ENCODE data around the gene MARF1.
"Not testable (repeated sequence)": the region's sequence is repeated elsewhere in the genome, so short reads cannot be mapped to it uniquely, and the experiment has no call there.

The MARF1 gene

GRCh38 chr16:15660203-15660601 is 17.2 kb upstream of the MARF1 start:
- H3K4me2 ChIP-seq (ENCODE audit: insufficient read depth, low read length, poor library complexity, severe bottlenecking): no peak overlapping the region
- H3K36me3 ChIP-seq (replicated peaks in 1 of 2; ENCODE audit: control insufficient read depth in 2 of 2, insufficient read depth in 2 of 2, low read length in 2 of 2): peaks cover 0 to 20% of the 10 kb centered on the region in 2 donors
- no peaks in the 10 kb centered on the region for H3K9me3 ChIP-seq (replicated peaks in 1 of 2; ENCODE audit: control insufficient read depth in 2 of 2, insufficient read depth in 1 of 2, low read depth in 1 of 2, low read length in 2 of 2)
- no peak overlapping the region for H3K9ac ChIP-seq (ENCODE audit: low read depth, low read length, poor library complexity)
- no peak overlapping the region for H2BK12ac ChIP-seq (ENCODE audit: low read length)
- H2AK5ac ChIP-seq (ENCODE audit: low read depth, low read length): no peak overlapping the region
- no peak overlapping the region for H3K23ac ChIP-seq (ENCODE audit: low read depth, low read length, poor library complexity)
- WGBS, 2 donors (ENCODE audit: extremely low coverage in 2 of 2, insufficient read length in 2 of 2, insufficient replicate concordance in 1 of 2): no CpG with 5 or more reads among the region's 5 CpGs
- H3K18ac ChIP-seq (ENCODE audit: low read length): no peak overlapping the region
- no peak overlapping the region for H3K4ac ChIP-seq (ENCODE audit: low read length)
- H2AFZ ChIP-seq (ENCODE audit: low read length): no peak overlapping the region
- no peak overlapping the region for H2BK120ac ChIP-seq (ENCODE audit: low read depth, low read length)
- H3K79me1 ChIP-seq (ENCODE audit: low read depth, low read length): peaks cover 3% of the 10 kb centered on the region
- H2BK5ac ChIP-seq (ENCODE audit: low read length): no peak overlapping the region
- no peak overlapping the region for H3K14ac ChIP-seq (ENCODE audit: low read length)
- no peaks in the 10 kb centered on the region for H3K4me1 ChIP-seq (ENCODE audit: control insufficient read depth in 2 of 2, insufficient read depth in 1 of 2, low read depth in 1 of 2, low read length in 2 of 2)
- H4K91ac ChIP-seq (ENCODE audit: low read depth, low read length, poor library complexity): no peak overlapping the region
- H2BK15ac ChIP-seq (ENCODE audit: low read length): no peak overlapping the region
- H4K8ac ChIP-seq (ENCODE audit: low read depth, low read length): no peak overlapping the region
- DNase-seq (ENCODE audit: low spot score): no peak
- H3K27ac ChIP-seq (replicated peaks; ENCODE audit: low read length): no peak overlapping the region
- no peaks in the 10 kb centered on the region for H3K27me3 ChIP-seq (ENCODE audit: control insufficient read depth in 3 of 3, insufficient read depth in 3 of 3, low read depth in 1 of 3, low read length in 3 of 3)
- no peak overlapping the region for H3K4me3 ChIP-seq (ENCODE audit: low read length in 2 of 2)

GRCh38 chr16:15658556-15658955 is 15.6 kb upstream of the MARF1 start:
- no peak overlapping the region for H3K4me2 ChIP-seq (ENCODE audit: insufficient read depth, low read length, poor library complexity, severe bottlenecking)
- H3K36me3 ChIP-seq (replicated peaks in 1 of 2; ENCODE audit: control insufficient read depth in 2 of 2, insufficient read depth in 2 of 2, low read length in 2 of 2): peaks cover 0 to 10% of the 10 kb centered on the region in 2 donors
- H3K23ac ChIP-seq (ENCODE audit: low read depth, low read length, poor library complexity): no peak overlapping the region
- no peaks in the 10 kb centered on the region for H3K27me3 ChIP-seq (ENCODE audit: control insufficient read depth in 3 of 3, insufficient read depth in 3 of 3, low read depth in 1 of 3, low read length in 3 of 3)
- no peak overlapping the region for H3K14ac ChIP-seq (ENCODE audit: low read length)
- H3K4me1 ChIP-seq (ENCODE audit: control insufficient read depth in 2 of 2, insufficient read depth in 1 of 2, low read depth in 1 of 2, low read length in 2 of 2): no peaks in the 10 kb centered on the region
- no peak for DNase-seq (ENCODE audit: low spot score)
- H3K27ac ChIP-seq (replicated peaks; ENCODE audit: low read length): no peak overlapping the region
- H4K8ac ChIP-seq (ENCODE audit: low read depth, low read length): no peak overlapping the region
- no peak overlapping the region for H2AK5ac ChIP-seq (ENCODE audit: low read depth, low read length)
- WGBS, 2 donors (ENCODE audit: extremely low coverage in 2 of 2, insufficient read length in 2 of 2, insufficient replicate concordance in 1 of 2): no CpG with 5 or more reads among the region's 5 CpGs
- no peak overlapping the region for H2BK120ac ChIP-seq (ENCODE audit: low read depth, low read length)
- H2BK15ac ChIP-seq (ENCODE audit: low read length): no peak overlapping the region
- H2AFZ ChIP-seq (ENCODE audit: low read length): no peak overlapping the region
- H3K18ac ChIP-seq (ENCODE audit: low read length): no peak overlapping the region
- H3K79me1 ChIP-seq (ENCODE audit: low read depth, low read length): peaks cover 3% of the 10 kb centered on the region
- no peak overlapping the region for H4K91ac ChIP-seq (ENCODE audit: low read depth, low read length, poor library complexity)
- H3K4me3 ChIP-seq (ENCODE audit: low read length in 2 of 2): no peak overlapping the region
- no peaks in the 10 kb centered on the region for H3K9me3 ChIP-seq (replicated peaks in 1 of 2; ENCODE audit: control insufficient read depth in 2 of 2, insufficient read depth in 1 of 2, low read depth in 1 of 2, low read length in 2 of 2)
- no peak overlapping the region for H3K9ac ChIP-seq (ENCODE audit: low read depth, low read length, poor library complexity)
- H2BK5ac ChIP-seq (ENCODE audit: low read length): no peak overlapping the region
- H2BK12ac ChIP-seq (ENCODE audit: low read length): no peak overlapping the region
- no peak overlapping the region for H3K4ac ChIP-seq (ENCODE audit: low read length)

- no peak overlapping the region for H4K91ac ChIP-seq (ENCODE audit: low read depth, low read length, poor library complexity)
- no peaks in the 10 kb centered on the region for H3K27me3 ChIP-seq (ENCODE audit: control insufficient read depth in 3 of 3, insufficient read depth in 3 of 3, low read depth in 1 of 3, low read length in 3 of 3)
- H3K79me1 ChIP-seq (ENCODE audit: low read depth, low read length): peaks cover 3% of the 10 kb centered on the region
- H3K18ac ChIP-seq (ENCODE audit: low read length): no peak overlapping the region
- H2BK12ac ChIP-seq (ENCODE audit: low read length): no peak overlapping the region
- H3K9ac ChIP-seq (ENCODE audit: low read depth, low read length, poor library complexity): no peak overlapping the region
- H2AFZ ChIP-seq (ENCODE audit: low read length): no peak overlapping the region
- no peak overlapping the region for H4K8ac ChIP-seq (ENCODE audit: low read depth, low read length)
- no peak overlapping the region for H3K23ac ChIP-seq (ENCODE audit: low read depth, low read length, poor library complexity)
- H3K4me2 ChIP-seq (ENCODE audit: insufficient read depth, low read length, poor library complexity, severe bottlenecking): no peak overlapping the region
- H3K9me3 ChIP-seq (replicated peaks in 1 of 2; ENCODE audit: control insufficient read depth in 2 of 2, insufficient read depth in 1 of 2, low read depth in 1 of 2, low read length in 2 of 2): no peaks in the 10 kb centered on the region
- H2BK5ac ChIP-seq (ENCODE audit: low read length): no peak overlapping the region
- H3K36me3 ChIP-seq (replicated peaks in 1 of 2; ENCODE audit: control insufficient read depth in 2 of 2, insufficient read depth in 2 of 2, low read length in 2 of 2): peaks cover 0 to 12% of the 10 kb centered on the region in 2 donors
- H2AK5ac ChIP-seq (ENCODE audit: low read depth, low read length): no peak overlapping the region
- no peak for DNase-seq (ENCODE audit: low spot score)
- no peak overlapping the region for H3K4ac ChIP-seq (ENCODE audit: low read length)
- no peak overlapping the region for H3K4me3 ChIP-seq (ENCODE audit: low read length in 2 of 2)
- H3K14ac ChIP-seq (ENCODE audit: low read length): no peak overlapping the region
- H3K27ac ChIP-seq (replicated peaks; ENCODE audit: low read length): no peak overlapping the region
- H2BK120ac ChIP-seq (ENCODE audit: low read depth, low read length): no peak overlapping the region
- no CpG with 5 or more reads among the region's 6 CpGs for WGBS, 2 donors (ENCODE audit: extremely low coverage in 2 of 2, insufficient read length in 2 of 2, insufficient replicate concordance in 1 of 2)
- H3K4me1 ChIP-seq (ENCODE audit: control insufficient read depth in 2 of 2, insufficient read depth in 1 of 2, low read depth in 1 of 2, low read length in 2 of 2): no peaks in the 10 kb centered on the region
- no peak overlapping the region for H2BK15ac ChIP-seq (ENCODE audit: low read length)
These were observed 15.2 kb upstream of the MARF1 start for GRCh38 chr16:15658149-15658548.

- not testable (repeated sequence) for H3K14ac ChIP-seq (ENCODE audit: low read length); H3K27me3 ChIP-seq (ENCODE audit: control insufficient read depth in 3 of 3, insufficient read depth in 3 of 3, low read depth in 1 of 3, low read length in 3 of 3); H3K79me1 ChIP-seq (ENCODE audit: low read depth, low read length); DNase-seq (ENCODE audit: low spot score); H2BK12ac ChIP-seq (ENCODE audit: low read length); H3K18ac ChIP-seq (ENCODE audit: low read length); H4K8ac ChIP-seq (ENCODE audit: low read depth, low read length); H4K91ac ChIP-seq (ENCODE audit: low read depth, low read length, poor library complexity); H2AK5ac ChIP-seq (ENCODE audit: low read depth, low read length); H3K27ac ChIP-seq (replicated peaks; ENCODE audit: low read length); H3K4ac ChIP-seq (ENCODE audit: low read length); H3K4me2 ChIP-seq (ENCODE audit: insufficient read depth, low read length, poor library complexity, severe bottlenecking); H2BK15ac ChIP-seq (ENCODE audit: low read length); H3K4me1 ChIP-seq (ENCODE audit: control insufficient read depth in 2 of 2, insufficient read depth in 1 of 2, low read depth in 1 of 2, low read length in 2 of 2); H3K9me3 ChIP-seq (replicated peaks in 1 of 2; ENCODE audit: control insufficient read depth in 2 of 2, insufficient read depth in 1 of 2, low read depth in 1 of 2, low read length in 2 of 2); H3K23ac ChIP-seq (ENCODE audit: low read depth, low read length, poor library complexity); H2BK5ac ChIP-seq (ENCODE audit: low read length); H3K4me3 ChIP-seq (ENCODE audit: low read length in 2 of 2); H2BK120ac ChIP-seq (ENCODE audit: low read depth, low read length); H3K9ac ChIP-seq (ENCODE audit: low read depth, low read length, poor library complexity); H2AFZ ChIP-seq (ENCODE audit: low read length)
- peaks cover 3 to 17% of the 10 kb centered on the region in 2 donors for H3K36me3 ChIP-seq (replicated peaks in 1 of 2; ENCODE audit: control insufficient read depth in 2 of 2, insufficient read depth in 2 of 2, low read length in 2 of 2)
- no CpG with 5 or more reads among the region's 6 CpGs for WGBS, 2 donors (ENCODE audit: extremely low coverage in 2 of 2, insufficient read length in 2 of 2, insufficient replicate concordance in 1 of 2)
These were observed 12.6 kb upstream of the MARF1 start for GRCh38 chr16:15655561-15655960.
